Measurements from ENCODE around the gene RFNG. TPM values are rescaled to one million over a fixed set of nuclear protein-coding genes. Genes with fewer than 3 reads are reported as not detected.

RFNG gene
- total and polyA plus RNA-seq, 2 of the 13 experiments (the other 11 are each of a cell fraction or from before 2014, with no cell fraction given) = 61.4 to 64.0 TPM

DNA sequence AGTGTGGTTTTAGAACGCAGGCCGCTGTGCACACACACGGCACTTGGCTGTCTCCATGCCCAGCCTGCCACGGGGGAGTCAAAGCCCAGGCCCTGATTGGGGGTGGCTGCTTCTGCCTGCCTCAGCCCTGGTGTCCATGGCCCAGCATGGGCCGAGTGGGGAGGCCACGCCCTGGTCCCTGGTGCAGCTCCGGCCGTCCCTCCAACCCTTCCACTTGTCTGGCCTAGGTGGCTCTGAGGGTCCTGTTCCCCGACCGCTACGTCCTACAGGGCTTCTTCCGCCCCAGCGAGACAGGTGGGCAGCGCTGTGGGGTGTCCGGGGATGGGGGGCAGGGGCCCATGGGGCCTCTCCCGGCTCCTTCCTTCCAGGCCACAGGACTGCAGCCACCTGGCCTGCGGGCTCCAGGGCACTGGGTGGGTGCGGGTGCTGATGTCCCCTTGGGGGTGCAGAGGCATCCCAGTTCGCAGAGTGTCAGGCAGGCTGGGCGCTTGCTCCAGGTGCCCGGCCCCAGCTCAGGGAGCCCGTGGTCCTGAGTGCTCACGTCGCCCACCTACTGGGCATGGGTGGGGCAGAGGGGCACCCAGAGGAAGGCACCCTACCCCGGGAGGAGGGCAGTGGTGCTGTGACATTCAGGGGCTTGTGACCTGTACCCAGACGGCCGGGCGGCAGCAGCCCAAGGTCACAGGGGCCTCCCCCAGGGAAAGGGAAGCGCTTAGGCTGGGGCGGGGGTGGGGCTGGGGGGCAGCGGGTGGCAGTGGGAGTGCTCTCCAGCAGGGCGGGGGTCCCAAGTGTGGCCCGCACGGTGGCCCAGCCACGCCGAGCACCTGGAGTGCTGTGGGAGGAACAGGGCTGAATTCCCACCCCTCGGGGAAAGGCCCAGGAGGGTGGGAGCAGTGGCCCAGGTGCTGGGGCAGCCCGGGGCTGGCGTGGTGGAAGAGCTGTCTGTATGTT, 40.8 kb downstream of the RFNG start:
- ChIA-PET POLR2A (interaction anchor here (1.0 to 14.1 kb wide), 6 partner anchors 9 to 52 kb away, joined by 3 to 470 read pairs (median 7); no protein-coding TSS in a partner anchor), CTCF (ENCODE audit: low intra/inter-chr PET ratio, low total read pairs) (no interaction called here)
- FAIRE-seq (no peak), ATAC-seq (no peak), DNase-seq (ENCODE audit: low spot score) (no peak)
- Histone ChIP-seq H3K4me3 (replicated peaks in 1 of 3; ENCODE audit: insufficient read depth in 1 of 3, low read depth in 2 of 3, low read length in 3 of 3) (no peak overlapping the region), H3K27ac (ENCODE audit: extremely low read length, insufficient read depth, low read length) (peak overlapping the region; percentile 68), H3K9ac (ENCODE audit: insufficient read depth, low read depth, low read length) (peak overlapping the region; percentile 9; the same call in 1 of the 2 replicates), H4K20me1 (ENCODE audit: insufficient read depth, low read length) (no peaks in the 10 kb centered on the region), H2AFZ (ENCODE audit: low read length) (no peak overlapping the region), H3K36me3 (replicated peaks in 1 of 2; ENCODE audit: control insufficient read depth in 1 of 2, insufficient read depth in 2 of 2, low read length in 2 of 2) (peaks cover 40 to 63% of the 10 kb centered on the region in 2 experiments), H3K79me2 (ENCODE audit: insufficient read depth, low read length) (peaks cover 6% of the 10 kb centered on the region), H3K4me1 (ENCODE audit: insufficient read depth, low read length) (peaks cover 72% of the 10 kb centered on the region), H3K27me3 (ENCODE audit: control insufficient read depth in 1 of 2, insufficient read depth in 2 of 2, low read length in 2 of 2) (no peaks in the 10 kb centered on the region), H3K4me2 (ENCODE audit: low read depth, low read length) (no peak overlapping the region), H3K9me3 (ENCODE audit: low read length) (no peaks in the 10 kb centered on the region)
- 95% methylated on average over 36 of the region's 39 CpGs for WGBS (ENCODE audit: low lambda C conversion rate)
- intact Hi-C loops (cut with micrococcal nuclease; ENCODE audit: unreplicated experiment) = no loop called here
- BruUV-seq (replicated peaks) = no TSS peak
- in situ Hi-C loops (cut with HindIII; ENCODE audit: extremely low pct_ligation_motif_present, low pct_unique_long_range_greater_than_20kb) = no loop called here
- TF ChIP-seq DR1 (CRISPR knock-in tag; IDR thresholded peaks at IDR 0.05) = no peak
- TF ChIP-seq AKAP8 (CRISPR knock-in tag; IDR thresholded peaks at IDR 0.05) = 0 out of 2 replicates have a peak, but pooled peaks have one; percentile 8
- TF ChIP-seq HNRNPL (IDR thresholded peaks at IDR 0.05; ENCODE audit: low read depth, low read length) = peak; percentile 94
- TF ChIP-seq, protein P1, sequence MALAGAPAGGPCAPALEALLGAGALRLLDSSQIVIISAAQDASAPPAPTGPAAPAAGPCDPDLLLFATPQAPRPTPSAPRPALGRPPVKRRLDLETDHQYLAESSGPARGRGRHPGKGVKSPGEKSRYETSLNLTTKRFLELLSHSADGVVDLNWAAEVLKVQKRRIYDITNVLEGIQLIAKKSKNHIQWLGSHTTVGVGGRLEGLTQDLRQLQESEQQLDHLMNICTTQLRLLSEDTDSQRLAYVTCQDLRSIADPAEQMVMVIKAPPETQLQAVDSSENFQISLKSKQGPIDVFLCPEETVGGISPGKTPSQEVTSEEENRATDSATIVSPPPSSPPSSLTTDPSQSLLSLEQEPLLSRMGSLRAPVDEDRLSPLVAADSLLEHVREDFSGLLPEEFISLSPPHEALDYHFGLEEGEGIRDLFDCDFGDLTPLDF (CRISPR knock-in tag; IDR thresholded peaks at IDR 0.05) = no peak
- TF ChIP-seq HHEX (CRISPR knock-in tag; IDR thresholded peaks at IDR 0.05) = no peak
- peak; percentile 94 for TF ChIP-seq AGO2 (optimal IDR thresholded peaks at IDR 0.05; ENCODE audit: low read depth, low read length)
- no peak for TF ChIP-seq CEBPB (IDR thresholded peaks at IDR 0.05; ENCODE audit: borderline replicate concordance, low read depth, low read length)
- TF ChIP-seq, protein P2, sequence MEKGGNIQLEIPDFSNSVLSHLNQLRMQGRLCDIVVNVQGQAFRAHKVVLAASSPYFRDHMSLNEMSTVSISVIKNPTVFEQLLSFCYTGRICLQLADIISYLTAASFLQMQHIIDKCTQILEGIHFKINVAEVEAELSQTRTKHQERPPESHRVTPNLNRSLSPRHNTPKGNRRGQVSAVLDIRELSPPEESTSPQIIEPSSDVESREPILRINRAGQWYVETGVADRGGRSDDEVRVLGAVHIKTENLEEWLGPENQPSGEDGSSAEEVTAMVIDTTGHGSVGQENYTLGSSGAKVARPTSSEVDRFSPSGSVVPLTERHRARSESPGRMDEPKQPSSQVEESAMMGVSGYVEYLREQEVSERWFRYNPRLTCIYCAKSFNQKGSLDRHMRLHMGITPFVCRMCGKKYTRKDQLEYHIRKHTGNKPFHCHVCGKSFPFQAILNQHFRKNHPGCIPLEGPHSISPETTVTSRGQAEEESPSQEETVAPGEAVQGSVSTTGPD (CRISPR knock-in tag; IDR thresholded peaks at IDR 0.05) = no peak
- TF ChIP-seq, protein P3, sequence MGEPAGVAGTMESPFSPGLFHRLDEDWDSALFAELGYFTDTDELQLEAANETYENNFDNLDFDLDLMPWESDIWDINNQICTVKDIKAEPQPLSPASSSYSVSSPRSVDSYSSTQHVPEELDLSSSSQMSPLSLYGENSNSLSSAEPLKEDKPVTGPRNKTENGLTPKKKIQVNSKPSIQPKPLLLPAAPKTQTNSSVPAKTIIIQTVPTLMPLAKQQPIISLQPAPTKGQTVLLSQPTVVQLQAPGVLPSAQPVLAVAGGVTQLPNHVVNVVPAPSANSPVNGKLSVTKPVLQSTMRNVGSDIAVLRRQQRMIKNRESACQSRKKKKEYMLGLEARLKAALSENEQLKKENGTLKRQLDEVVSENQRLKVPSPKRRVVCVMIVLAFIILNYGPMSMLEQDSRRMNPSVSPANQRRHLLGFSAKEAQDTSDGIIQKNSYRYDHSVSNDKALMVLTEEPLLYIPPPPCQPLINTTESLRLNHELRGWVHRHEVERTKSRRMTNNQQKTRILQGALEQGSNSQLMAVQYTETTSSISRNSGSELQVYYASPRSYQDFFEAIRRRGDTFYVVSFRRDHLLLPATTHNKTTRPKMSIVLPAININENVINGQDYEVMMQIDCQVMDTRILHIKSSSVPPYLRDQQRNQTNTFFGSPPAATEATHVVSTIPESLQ (CRISPR knock-in tag; conservative IDR thresholded peaks at IDR 0.05) = no peak
- TF ChIP-seq POLR2G (IDR thresholded peaks at IDR 0.05; ENCODE audit: low read depth, low read length) = peak; percentile 43; the same call in 1 of the 2 replicates
- no peak for TF ChIP-seq KLF13 (CRISPR knock-in tag; IDR thresholded peaks at IDR 0.05)
- 0 out of 2 replicates have a peak, but pooled peaks have one; percentile 19 for TF ChIP-seq ARNT2 (CRISPR knock-in tag; IDR thresholded peaks at IDR 0.05; ENCODE audit: low read depth)
- no peak for TF ChIP-seq SOX5 (CRISPR knock-in tag; IDR thresholded peaks at IDR 0.05; ENCODE audit: borderline replicate concordance)
- TF ChIP-seq, protein P4, sequence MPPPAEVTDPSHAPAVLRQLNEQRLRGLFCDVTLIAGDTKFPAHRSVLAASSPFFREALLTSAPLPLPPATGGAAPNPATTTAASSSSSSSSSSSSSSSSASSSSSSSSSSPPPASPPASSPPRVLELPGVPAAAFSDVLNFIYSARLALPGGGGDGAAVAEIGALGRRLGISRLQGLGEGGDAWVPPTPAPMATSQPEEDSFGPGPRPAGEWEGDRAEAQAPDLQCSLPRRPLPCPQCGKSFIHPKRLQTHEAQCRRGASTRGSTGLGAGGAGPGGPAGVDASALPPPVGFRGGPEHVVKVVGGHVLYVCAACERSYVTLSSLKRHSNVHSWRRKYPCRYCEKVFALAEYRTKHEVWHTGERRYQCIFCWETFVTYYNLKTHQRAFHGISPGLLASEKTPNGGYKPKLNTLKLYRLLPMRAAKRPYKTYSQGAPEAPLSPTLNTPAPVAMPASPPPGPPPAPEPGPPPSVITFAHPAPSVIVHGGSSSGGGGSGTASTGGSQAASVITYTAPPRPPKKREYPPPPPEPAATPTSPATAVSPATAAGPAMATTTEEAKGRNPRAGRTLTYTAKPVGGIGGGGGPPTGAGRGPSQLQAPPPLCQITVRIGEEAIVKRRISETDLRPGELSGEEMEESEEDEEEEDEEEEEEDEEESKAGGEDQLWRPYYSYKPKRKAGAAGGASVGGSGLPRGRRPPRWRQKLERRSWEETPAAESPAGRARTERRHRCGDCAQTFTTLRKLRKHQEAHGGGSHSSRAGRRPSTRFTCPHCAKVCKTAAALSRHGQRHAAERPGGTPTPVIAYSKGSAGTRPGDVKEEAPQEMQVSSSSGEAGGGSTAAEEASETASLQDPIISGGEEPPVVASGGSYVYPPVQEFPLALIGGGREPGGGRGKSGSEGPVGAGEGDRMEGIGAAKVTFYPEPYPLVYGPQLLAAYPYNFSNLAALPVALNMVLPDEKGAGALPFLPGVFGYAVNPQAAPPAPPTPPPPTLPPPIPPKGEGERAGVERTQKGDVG (CRISPR knock-in tag; IDR thresholded peaks at IDR 0.05; ENCODE audit: borderline replicate concordance) = no peak
- no peak for TF ChIP-seq ZMYM3 (CRISPR knock-in tag; IDR thresholded peaks at IDR 0.05)
